Large intestine (tissue), 3 donors: ENCODE results near the gene CCDC24. TPM values are rescaled to one million over a fixed set of nuclear protein-coding genes. Genes with fewer than 3 reads are reported as not detected.

ENCODE experiments used
- DNase-seq, 2 donors: peaks; one replicate each; pipeline versions ENCODE4 v3.0.0 to v3.0.0-alpha.2; 2013
- H3K27ac ChIP-seq: one replicate; pipeline ENCODE4 v1.5.1; 2013; ENCODE audit warnings: low read length
- H3K27me3 ChIP-seq: 2 replicates; pipeline ENCODE4 v1.6.1; 2013; ENCODE audit warnings: low read length; ENCODE audit not compliant: control insufficient read depth, insufficient read depth
- H3K36me3 ChIP-seq: 2 replicates; pipeline ENCODE4 v1.6.1; 2013; ENCODE audit warnings: low read length; ENCODE audit not compliant: control insufficient read depth, insufficient read depth
- H3K4me1 ChIP-seq: one replicate; pipeline ENCODE4 v1.6.1; 2013; ENCODE audit warnings: low read length; ENCODE audit not compliant: control insufficient read depth, insufficient read depth
- H3K4me3 ChIP-seq: one replicate; pipeline ENCODE4 v1.5.1; 2013; ENCODE audit warnings: low read length
- H3K9me3 ChIP-seq: one replicate; pipeline ENCODE4 v1.6.1; 2013; ENCODE audit warnings: mild to moderate bottlenecking, low read depth, low read length, moderate library complexity; ENCODE audit not compliant: control insufficient read depth
- WGBS: methylation state at CpG from one replicate; pipeline ENCODE4 v1.1.5; 2013; ENCODE audit warnings: low lambda C conversion rate; ENCODE audit not compliant: insufficient coverage; 5-methylcytosine and 5-hydroxymethylcytosine counted together
- polyA plus RNA-seq: library from polyadenylated mRNA; unstranded; fragments of 120-200 nt; gene quantifications from one replicate; pipeline ENCODE4 v1.2.1, GENCODE V29; 2013

CCDC24 gene
- polyA plus RNA-seq, 1 donor = 23.4 TPM

GRCh38 chr1:43963006-43963405 is 28.4 kb upstream of the CCDC24 start:
- WGBS = no CpG with 5 or more reads among the region's 3 CpGs
- Histone ChIP-seq H3K4me1 (no peaks in the 10 kb centered on the region), H3K27ac (no peak overlapping the region), H3K4me3 (no peak overlapping the region), H3K9me3 (no peaks in the 10 kb centered on the region), H3K36me3 (peaks cover 66% of the 10 kb centered on the region), H3K27me3 (no peaks in the 10 kb centered on the region)
- DNase-seq = no peak

- WGBS = 89% methylated on average over 3 of the region's 5 CpGs
- Histone ChIP-seq H3K4me3 (no peak overlapping the region), H3K9me3 (no peaks in the 10 kb centered on the region), H3K4me1 (no peaks in the 10 kb centered on the region), H3K27me3 (no peaks in the 10 kb centered on the region), H3K36me3 (peaks cover 59% of the 10 kb centered on the region), H3K27ac (no peak overlapping the region)
- DNase-seq = no peak
Measured at GRCh38 chr1:43963890-43964289, 27.5 kb upstream of the CCDC24 start.

GRCh38 chr1:43965316-43965715 is 26.1 kb upstream of the CCDC24 start:
- H3K4me1 ChIP-seq = no peaks in the 10 kb centered on the region
- peaks cover 48% of the 10 kb centered on the region for H3K36me3 ChIP-seq
- no CpG with 5 or more reads among the region's 3 CpGs for WGBS
- DNase-seq = no peak
- no peak overlapping the region for H3K4me3 ChIP-seq
- H3K27me3 ChIP-seq = no peaks in the 10 kb centered on the region
- no peaks in the 10 kb centered on the region for H3K9me3 ChIP-seq
- no peak overlapping the region for H3K27ac ChIP-seq

- Histone ChIP-seq H3K27ac (no peak overlapping the region), H3K9me3 (no peaks in the 10 kb centered on the region), H3K27me3 (no peaks in the 10 kb centered on the region), H3K4me3 (no peak overlapping the region), H3K36me3 (peaks cover 29% of the 10 kb centered on the region), H3K4me1 (no peaks in the 10 kb centered on the region)
- peak in 1 of 2 donors; percentile 26 for DNase-seq
- WGBS = 88% methylated on average over 4 of the region's 6 CpGs
Measured at GRCh38 chr1:43968348-43968948, 23.0 kb upstream of the CCDC24 start.

GRCh38 chr1:43969416-43969745 is 22.0 kb upstream of the CCDC24 start:
- no peaks in the 10 kb centered on the region for H3K27me3 ChIP-seq
- no peaks in the 10 kb centered on the region for H3K9me3 ChIP-seq
- H3K4me3 ChIP-seq = peak overlapping the region; percentile 17
- H3K4me1 ChIP-seq = no peaks in the 10 kb centered on the region
- no CpG with 5 or more reads among the region's 7 CpGs for WGBS
- DNase-seq = no peak
- H3K36me3 ChIP-seq = peaks cover 27% of the 10 kb centered on the region
- no peak overlapping the region for H3K27ac ChIP-seq

GRCh38 chr1:43969746-43970466 is 21.5 kb upstream of the CCDC24 start, which contains the start of gene DPH2:
Gene DPH2, plus strand, starts transcription at chr1:43970010. Its CDS starts 166 bp downstream, at chr1:43970176.
- Histone ChIP-seq H3K4me1 (no peaks in the 10 kb centered on the region), H3K27ac (no peak within 1 kb of the TSS), H3K27me3 (no peaks in the 10 kb centered on the region), H3K36me3 (peaks cover 23% of the 10 kb centered on the region), H3K4me3 (peak within 1 kb of the TSS; percentile 90), H3K9me3 (no peaks in the 10 kb centered on the region)
- WGBS = no CpG with 5 or more reads among the region's 47 CpGs
- peak; percentile 96 to 97 for DNase-seq

- Histone ChIP-seq H3K36me3 (peaks cover 23% of the 10 kb centered on the region), H3K9me3 (no peaks in the 10 kb centered on the region), H3K27ac (no peak overlapping the region), H3K4me3 (peak overlapping the region; percentile 90), H3K27me3 (no peaks in the 10 kb centered on the region), H3K4me1 (no peaks in the 10 kb centered on the region)
- no CpG with 5 or more reads among the region's 5 CpGs for WGBS
- no peak for DNase-seq
Measured at GRCh38 chr1:43970502-43970901, 20.9 kb upstream of the CCDC24 start.

GRCh38 chr1:43970911-43971310 is 20.5 kb upstream of the CCDC24 start:
- no peak for DNase-seq
- peaks cover 4% of the 10 kb centered on the region for H3K4me1 ChIP-seq
- no CpG with 5 or more reads among the region's 9 CpGs for WGBS
- H3K4me3 ChIP-seq = no peak overlapping the region
- H3K9me3 ChIP-seq = no peaks in the 10 kb centered on the region
- H3K36me3 ChIP-seq = peaks cover 20% of the 10 kb centered on the region
- H3K27me3 ChIP-seq = no peaks in the 10 kb centered on the region
- no peak overlapping the region for H3K27ac ChIP-seq

GRCh38 chr1:43971336-43971980 is 19.9 kb upstream of the CCDC24 start:
- H3K27ac ChIP-seq = no peak overlapping the region
- no peak for DNase-seq
- H3K27me3 ChIP-seq = no peaks in the 10 kb centered on the region
- H3K36me3 ChIP-seq = peaks cover 21% of the 10 kb centered on the region
- H3K4me3 ChIP-seq = no peak overlapping the region
- no CpG with 5 or more reads among the region's 17 CpGs for WGBS
- no peaks in the 10 kb centered on the region for H3K9me3 ChIP-seq
- peaks cover 9% of the 10 kb centered on the region for H3K4me1 ChIP-seq

- 74% methylated on average over 3 of the region's 9 CpGs for WGBS
- Histone ChIP-seq H3K27me3 (no peaks in the 10 kb centered on the region), H3K9me3 (no peaks in the 10 kb centered on the region), H3K4me1 (peaks cover 29% of the 10 kb centered on the region), H3K27ac (peak overlapping the region; percentile 82), H3K4me3 (peak overlapping the region; percentile 94), H3K36me3 (peaks cover 32% of the 10 kb centered on the region)
- no peak for DNase-seq
Measured at GRCh38 chr1:43973981-43974442, 17.4 kb upstream of the CCDC24 start.
